ENCODE data around the gene DRG2. TPM values are rescaled to one million over a fixed set of nuclear protein-coding genes. Genes with fewer than 3 reads are reported as not detected.

The DRG2 gene
- total RNA-seq, 2 experiments from 2014 or later, result 54.5 to 57.0 TPM

DNA sequence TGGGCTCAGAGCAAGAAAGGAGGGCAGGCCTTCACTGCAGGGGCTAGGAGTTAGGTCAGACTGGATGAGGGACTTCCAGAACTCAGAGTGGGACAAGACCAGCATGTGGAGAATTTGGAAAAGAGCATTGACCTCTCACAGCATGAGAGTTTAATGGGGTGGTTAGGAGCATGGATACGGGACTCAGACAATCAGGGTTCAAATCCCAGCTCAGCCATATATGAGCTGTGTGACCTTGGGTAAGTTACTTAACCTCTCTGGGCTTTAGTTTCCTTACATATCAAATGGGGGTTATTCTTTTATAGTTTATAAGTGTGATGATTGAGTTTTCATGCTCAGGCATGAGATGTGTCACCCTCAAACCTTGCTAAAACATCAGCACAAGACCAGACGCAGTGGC is 58.5 kb downstream of the DRG2 start:
- Mint-ChIP-seq H3K27me3 (no peaks in the 10 kb centered on the region), H3K4me3 (no peak overlapping the region), H3K27ac (no peak overlapping the region), H3K9me3 (ENCODE audit: low read depth) (no peaks in the 10 kb centered on the region), H3K36me3 (no peaks in the 10 kb centered on the region), H3K4me1 (no peaks in the 10 kb centered on the region)
- DNase-seq (no peak), ATAC-seq (no peak)
- CTCF ChIA-PET, result no interaction called here

DNA sequence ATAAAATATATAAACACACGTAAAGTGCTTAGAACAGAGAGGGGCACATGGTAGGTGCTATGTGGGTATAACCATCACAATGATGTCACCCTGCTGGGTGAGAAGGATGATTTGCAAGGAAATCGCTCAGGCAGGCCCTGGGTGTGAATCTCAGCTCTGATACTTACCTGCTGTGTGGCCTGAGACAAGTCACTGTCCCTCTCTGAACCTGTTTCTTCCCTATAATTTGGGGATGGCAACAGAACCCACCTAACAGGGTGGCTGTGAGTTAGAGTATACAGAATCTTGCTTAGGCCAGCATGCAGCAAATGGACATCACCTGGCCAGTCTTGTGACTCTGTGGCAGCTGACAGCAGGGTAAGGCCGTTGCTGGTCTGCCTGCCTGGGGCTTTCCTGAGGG is 59.2 kb downstream of the DRG2 start:
- no peaks in the 10 kb centered on the region for H3K36me3 Mint-ChIP-seq
- ATAC-seq, result no peak
- CTCF ChIA-PET, result no interaction called here
- no peaks in the 10 kb centered on the region for H3K27me3 Mint-ChIP-seq
- no peak for DNase-seq
- no peak overlapping the region for H3K4me3 Mint-ChIP-seq
- no peaks in the 10 kb centered on the region for H3K4me1 Mint-ChIP-seq
- H3K27ac Mint-ChIP-seq, result no peak overlapping the region
- H3K9me3 Mint-ChIP-seq (ENCODE audit: low read depth), result no peaks in the 10 kb centered on the region

- peaks cover under 1% of the 10 kb centered on the region for H3K4me1 Mint-ChIP-seq
These were observed 60.8 kb downstream of the DRG2 start for GRCh38 chr17:18148586-18148985.

DNA sequence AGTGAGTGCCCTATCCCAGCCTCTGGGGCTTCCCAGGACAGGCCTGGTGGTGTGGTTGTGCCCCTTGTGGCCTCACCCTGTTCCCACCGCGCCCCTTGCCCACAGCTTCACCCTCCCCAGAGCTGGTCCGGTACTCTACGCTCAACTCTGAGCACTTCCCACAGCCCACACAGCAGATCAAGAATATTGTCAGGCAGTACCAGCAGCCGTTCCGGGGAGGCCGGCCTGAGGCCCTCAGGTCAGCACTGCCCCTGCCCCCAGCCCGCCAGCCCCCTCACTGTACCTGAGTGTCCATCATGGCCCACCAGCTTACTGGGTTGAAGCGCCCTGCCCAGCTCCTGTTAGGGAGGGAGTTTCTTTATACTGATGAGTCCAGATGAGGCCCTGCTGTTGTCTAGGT is 63.5 kb downstream of the DRG2 start:
- no peak for ATAC-seq
- no peak for DNase-seq
- H3K27me3 Mint-ChIP-seq, result no peaks in the 10 kb centered on the region
- H3K9me3 Mint-ChIP-seq (ENCODE audit: low read depth), result no peaks in the 10 kb centered on the region
- no peak overlapping the region for H3K4me3 Mint-ChIP-seq
- H3K27ac Mint-ChIP-seq, result no peak overlapping the region
- peaks cover 3% of the 10 kb centered on the region for H3K4me1 Mint-ChIP-seq
- CTCF ChIA-PET, result no interaction called here
- no peaks in the 10 kb centered on the region for H3K36me3 Mint-ChIP-seq

More at GRCh38 chr17:18148586-18148985, 60.8 kb downstream of the DRG2 start:
- DNase-seq, result no peak
- H3K27ac Mint-ChIP-seq, result no peak overlapping the region
- no peaks in the 10 kb centered on the region for H3K27me3 Mint-ChIP-seq
- H3K9me3 Mint-ChIP-seq (ENCODE audit: low read depth), result no peaks in the 10 kb centered on the region
- ATAC-seq, result no peak
- CTCF ChIA-PET, result no interaction called here
- no peaks in the 10 kb centered on the region for H3K36me3 Mint-ChIP-seq
- H3K4me3 Mint-ChIP-seq, result no peak overlapping the region

- Mint-ChIP-seq H3K9me3 (ENCODE audit: low read depth) (no peaks in the 10 kb centered on the region), H3K4me1 (peaks cover 7% of the 10 kb centered on the region), H3K27ac (no peak overlapping the region), H3K36me3 (no peaks in the 10 kb centered on the region), H3K4me3 (no peak overlapping the region), H3K27me3 (no peaks in the 10 kb centered on the region)
- no peak for DNase-seq
- CTCF ChIA-PET, result interaction anchor here (1.1 kb wide), 1 partner anchor 15 kb away, joined by 3 read pairs; no protein-coding TSS in a partner anchor
- ATAC-seq, result no peak
These were observed 67.4 kb downstream of the DRG2 start for GRCh38 chr17:18155179-18155578.

DNA sequence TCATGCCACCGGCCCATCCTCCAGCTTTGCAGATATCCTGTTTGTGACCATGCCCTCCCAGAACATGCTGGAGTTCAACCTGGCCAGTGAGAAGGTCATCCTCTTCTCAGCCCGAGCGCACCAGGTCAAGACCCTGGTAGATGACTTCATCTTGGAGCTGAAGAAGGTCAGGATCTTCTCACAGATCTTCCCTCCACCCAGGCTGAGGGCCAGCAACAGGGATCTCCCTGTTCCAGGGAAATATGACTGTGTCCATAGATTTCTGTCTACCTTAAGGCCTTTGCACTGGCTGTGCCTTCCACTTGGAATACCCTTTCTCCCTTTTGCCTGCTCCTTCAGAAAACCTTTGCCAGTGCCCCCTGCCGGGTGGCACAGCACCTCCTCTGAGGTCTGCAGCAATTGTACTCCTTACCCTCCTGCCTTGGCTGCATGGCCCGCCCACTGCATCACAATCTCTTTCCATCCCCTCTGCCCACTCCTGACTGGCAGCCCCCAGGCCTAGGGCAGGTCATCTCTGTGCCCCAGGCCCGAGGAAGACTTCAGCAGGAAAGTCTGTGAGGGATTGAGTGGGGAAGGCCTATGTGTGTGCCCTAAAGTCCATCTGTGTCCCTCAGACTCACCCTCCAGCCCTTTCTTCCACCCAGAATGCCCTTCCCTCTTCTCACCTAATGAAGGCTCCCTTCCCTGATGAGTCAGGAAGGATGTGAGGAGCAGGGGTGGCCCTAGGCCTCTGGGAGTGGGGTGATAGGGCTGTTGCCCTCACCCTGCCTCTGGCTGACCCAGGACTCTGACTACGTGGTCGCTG is 68.6 kb downstream of the DRG2 start:
- ATAC-seq (no peak), DNase-seq (no peak)
- Mint-ChIP-seq H3K27me3 (no peaks in the 10 kb centered on the region), H3K9me3 (ENCODE audit: low read depth) (no peaks in the 10 kb centered on the region), H3K36me3 (no peaks in the 10 kb centered on the region), H3K4me1 (peaks cover 7% of the 10 kb centered on the region), H3K27ac (no peak overlapping the region), H3K4me3 (no peak overlapping the region)
- CTCF ChIA-PET, result interaction anchor here (0.6 to 1.1 kb wide), 2 partner anchors 8 to 16 kb away, joined by 3 to 4 read pairs; no protein-coding TSS in a partner anchor

DNA sequence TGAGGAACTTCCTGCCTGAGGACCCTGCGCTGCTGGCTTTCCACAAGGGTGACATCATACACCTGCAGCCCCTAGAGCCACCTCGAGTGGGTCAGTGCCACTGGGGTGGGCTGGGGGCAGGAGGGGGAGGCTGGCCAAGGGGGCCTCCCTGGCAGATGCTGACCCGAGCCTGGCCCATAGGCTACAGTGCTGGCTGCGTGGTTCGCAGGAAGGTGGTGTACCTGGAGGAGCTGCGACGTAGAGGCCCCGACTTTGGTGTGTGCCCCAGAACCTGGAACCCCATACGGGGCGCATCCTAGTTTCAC is 69.2 kb downstream of the DRG2 start:
- ATAC-seq (no peak), DNase-seq (no peak)
- H3K9me3 Mint-ChIP-seq (ENCODE audit: low read depth), result no peaks in the 10 kb centered on the region
- H3K36me3 Mint-ChIP-seq, result no peaks in the 10 kb centered on the region
- CTCF ChIA-PET, result no interaction called here
- H3K27ac Mint-ChIP-seq, result no peak overlapping the region
- no peak overlapping the region for H3K4me3 Mint-ChIP-seq
- H3K4me1 Mint-ChIP-seq, result peaks cover 7% of the 10 kb centered on the region
- H3K27me3 Mint-ChIP-seq, result no peaks in the 10 kb centered on the region

Other genes with a start within 250 kb of the DRG2 start
- gene TOM1L2, start 115.5 kb upstream of the DRG2 start, total RNA-seq, result 10 to 100 TPM; 19.8 to 33.0 TPM
- gene DRC3, start 115.1 kb upstream of the DRG2 start, total RNA-seq, result not detected
- 10 to 100 TPM; 32.1 to 33.4 TPM for gene ATPAF2, start 48.8 kb upstream of the DRG2 start, total RNA-seq
- gene GID4, start 48.5 kb upstream of the DRG2 start, total RNA-seq, result 10 to 100 TPM in 1 of 2 experiments, 1 to 10 TPM in 1; 8.7 to 11.0 TPM
- 1 to 10 TPM in 1 of 2 experiments, under 1 TPM in 1; 0.82 to 1.2 TPM for gene MYO15A, start 20.8 kb downstream of the DRG2 start, total RNA-seq
- 100 to 1,000 TPM; 111 to 126 TPM for gene ALKBH5, start 95.9 kb downstream of the DRG2 start, total RNA-seq
- gene LLGL1, start 137.7 kb downstream of the DRG2 start, total RNA-seq, result 10 to 100 TPM; 23.8 to 24.8 TPM
- gene FLII, start 170.8 kb downstream of the DRG2 start, total RNA-seq, result 100 to 1,000 TPM; 338 to 357 TPM
- 1 to 10 TPM; 8.4 to 10.0 TPM for gene MIEF2, start 172.7 kb downstream of the DRG2 start, total RNA-seq
- gene TOP3A, start 227.0 kb downstream of the DRG2 start, total RNA-seq, result 10 to 100 TPM; 75.9 to 78.4 TPM
- gene SMCR8, start 227.3 kb downstream of the DRG2 start, total RNA-seq, result 10 to 100 TPM; 27.5 to 31.3 TPM